Neural progenitor cell (in vitro differentiated cells): Measurements from ENCODE around the gene H1-8.

Experiments used
- EZH2 ChIP-seq: fragments of 200-600 bp; sonication (generic); IDR thresholded peaks from 2 replicates; pipeline ENCODE4 v1.6.1; 2017; ENCODE audit warnings: antibody characterized with exemption, mild to moderate bottlenecking, moderate library complexity
- EZH2phosphoT487 ChIP-seq: fragments of 200-600 bp; sonication (generic); IDR thresholded peaks from 2 replicates; pipeline ENCODE4 v1.6.1; 2017; ENCODE audit warnings: antibody characterized with exemption
- TF ChIP-seq, protein P1 (sequence below): fragments of 200-600 bp; sonication (generic); IDR thresholded peaks from 2 replicates; pipeline ENCODE4 v1.5.1; 2017; ENCODE audit warnings: antibody characterized with exemption, mild to moderate bottlenecking

DNA sequence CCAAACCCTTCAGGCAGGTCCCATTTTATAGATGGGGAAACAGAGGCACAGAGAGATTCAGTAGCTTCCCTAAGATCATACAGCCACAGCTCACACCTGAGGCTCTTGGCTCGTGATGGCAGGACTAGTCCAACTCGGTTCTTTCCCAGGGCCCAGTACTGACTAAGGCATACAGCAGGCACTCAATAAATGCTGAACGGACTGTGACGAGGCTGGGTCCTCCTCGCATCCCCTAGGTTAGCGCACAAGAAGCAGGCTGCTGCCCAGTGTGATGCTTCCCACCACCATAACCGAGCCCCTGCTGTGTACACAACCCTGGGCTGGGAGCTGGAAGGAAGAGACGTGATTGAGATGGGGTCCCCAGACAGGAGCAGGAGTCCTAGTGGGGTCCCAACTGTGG is 38.6 kb downstream of the H1-8 start:
- TF ChIP-seq, protein P1, sequence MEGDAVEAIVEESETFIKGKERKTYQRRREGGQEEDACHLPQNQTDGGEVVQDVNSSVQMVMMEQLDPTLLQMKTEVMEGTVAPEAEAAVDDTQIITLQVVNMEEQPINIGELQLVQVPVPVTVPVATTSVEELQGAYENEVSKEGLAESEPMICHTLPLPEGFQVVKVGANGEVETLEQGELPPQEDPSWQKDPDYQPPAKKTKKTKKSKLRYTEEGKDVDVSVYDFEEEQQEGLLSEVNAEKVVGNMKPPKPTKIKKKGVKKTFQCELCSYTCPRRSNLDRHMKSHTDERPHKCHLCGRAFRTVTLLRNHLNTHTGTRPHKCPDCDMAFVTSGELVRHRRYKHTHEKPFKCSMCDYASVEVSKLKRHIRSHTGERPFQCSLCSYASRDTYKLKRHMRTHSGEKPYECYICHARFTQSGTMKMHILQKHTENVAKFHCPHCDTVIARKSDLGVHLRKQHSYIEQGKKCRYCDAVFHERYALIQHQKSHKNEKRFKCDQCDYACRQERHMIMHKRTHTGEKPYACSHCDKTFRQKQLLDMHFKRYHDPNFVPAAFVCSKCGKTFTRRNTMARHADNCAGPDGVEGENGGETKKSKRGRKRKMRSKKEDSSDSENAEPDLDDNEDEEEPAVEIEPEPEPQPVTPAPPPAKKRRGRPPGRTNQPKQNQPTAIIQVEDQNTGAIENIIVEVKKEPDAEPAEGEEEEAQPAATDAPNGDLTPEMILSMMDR = no peak
- no peak for TF ChIP-seq EZH2phosphoT487
- TF ChIP-seq EZH2 = no peak
